ENCODE data around the gene CCDC106.

The CCDC106 gene

DNA sequence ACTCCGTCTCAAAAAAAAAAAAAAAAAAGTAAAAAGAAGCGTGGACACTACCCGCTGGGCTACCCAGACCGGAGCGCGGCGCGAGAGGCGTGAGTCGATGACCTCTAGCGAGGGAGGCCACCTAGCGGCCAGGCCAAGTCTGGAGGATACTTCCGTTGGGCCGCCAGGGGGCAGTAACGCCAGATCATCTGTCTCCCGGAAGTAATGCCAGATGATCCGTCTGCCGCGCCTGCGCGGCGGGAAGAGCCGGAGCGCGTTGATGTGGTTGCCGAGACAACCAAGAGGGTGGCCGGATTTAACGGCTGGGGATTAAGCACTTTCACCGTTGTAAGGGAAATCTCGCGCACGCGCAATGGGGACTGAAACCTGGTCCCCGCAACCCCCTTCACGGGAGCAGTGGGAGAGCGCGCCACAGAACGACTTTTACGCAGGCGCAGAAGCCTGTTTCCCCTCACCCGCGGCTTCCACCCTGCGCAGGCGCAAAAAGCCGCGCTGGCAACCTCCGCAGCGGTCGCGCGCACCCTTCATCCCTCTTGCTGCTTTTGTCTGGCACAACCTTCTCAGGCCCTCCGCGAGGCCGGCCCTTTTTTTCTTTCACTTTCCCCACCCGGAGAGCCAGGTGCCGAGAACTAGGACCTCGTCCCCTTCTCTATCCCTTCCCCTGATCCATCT lies 5.8 kb downstream of the CCDC106 start:
- DNase-seq = peak; percentile 95

DNA sequence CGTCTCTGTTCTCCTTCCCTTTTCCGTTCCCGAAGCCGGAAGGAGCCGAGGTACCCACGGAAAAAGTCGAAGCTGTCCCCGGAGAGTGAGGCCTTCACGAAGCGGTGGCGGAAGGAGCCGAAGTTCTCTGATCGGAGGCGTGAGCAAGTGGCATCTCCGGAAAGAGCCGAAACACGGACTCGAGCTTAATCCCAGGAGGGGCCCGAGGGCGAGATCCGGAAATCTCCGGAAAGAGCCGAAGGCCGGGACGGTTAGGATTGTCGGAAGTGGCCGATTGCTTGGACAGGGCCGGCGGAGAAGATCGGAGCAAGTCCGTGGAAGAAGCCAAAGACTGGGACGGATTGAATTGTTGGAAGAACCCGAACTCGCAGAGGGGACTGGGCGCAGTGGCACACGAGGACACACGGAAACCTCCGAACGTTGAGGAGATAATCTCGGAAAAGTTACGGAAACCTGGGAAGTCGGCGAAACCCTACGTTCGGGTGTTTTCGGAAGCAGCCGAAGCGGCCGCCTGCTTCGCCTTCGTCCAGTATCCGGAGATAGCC lies 6.4 kb downstream of the CCDC106 start:
- peak; percentile 99 for DNase-seq

DNA sequence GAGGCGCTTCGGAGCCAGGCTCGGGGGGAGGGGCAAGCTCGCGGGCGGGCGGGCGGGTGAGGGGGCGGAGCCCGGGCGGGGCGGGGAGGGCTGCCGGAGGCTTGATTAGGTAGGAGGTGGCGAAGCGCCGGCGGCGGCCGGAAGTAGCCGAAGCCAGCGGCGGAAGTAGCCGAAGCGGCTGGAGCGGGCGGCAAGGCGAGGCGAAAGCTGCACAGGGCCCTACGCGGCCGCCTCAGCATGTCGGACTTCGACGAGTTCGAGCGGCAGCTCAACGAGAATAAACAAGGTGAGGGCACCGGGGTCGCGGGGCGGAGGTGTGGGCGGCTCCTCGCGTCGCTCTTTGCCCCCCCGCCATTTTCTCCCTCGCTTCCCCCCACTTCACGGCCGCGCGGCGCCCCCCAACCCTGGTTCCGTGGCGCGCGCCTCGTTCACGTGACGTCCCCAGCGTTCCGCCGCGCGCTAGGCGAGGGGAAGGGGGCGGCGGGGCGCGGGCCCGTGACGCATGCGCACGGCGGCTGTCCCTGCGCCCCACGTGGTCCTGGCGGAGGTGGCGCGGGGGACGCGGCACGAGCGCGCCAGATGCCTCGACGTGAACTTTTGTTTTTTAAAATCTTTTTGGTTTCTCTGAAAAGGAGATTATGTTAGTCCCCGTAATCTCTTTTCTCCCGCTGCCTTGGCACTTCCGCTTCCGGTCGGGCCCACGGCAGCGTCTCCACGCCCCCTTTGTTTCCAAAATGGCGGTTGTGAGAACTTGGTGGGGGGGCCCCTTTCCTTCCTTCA lies 7.0 kb downstream of the CCDC106 start, which contains the start of gene U2AF2:
Gene U2AF2 (plus strand): TSS at position 168 of the 780 bp plus-strand sequence. CDS start 70 bp downstream, at position 238.
- DNase-seq = peak; percentile 35

DNA sequence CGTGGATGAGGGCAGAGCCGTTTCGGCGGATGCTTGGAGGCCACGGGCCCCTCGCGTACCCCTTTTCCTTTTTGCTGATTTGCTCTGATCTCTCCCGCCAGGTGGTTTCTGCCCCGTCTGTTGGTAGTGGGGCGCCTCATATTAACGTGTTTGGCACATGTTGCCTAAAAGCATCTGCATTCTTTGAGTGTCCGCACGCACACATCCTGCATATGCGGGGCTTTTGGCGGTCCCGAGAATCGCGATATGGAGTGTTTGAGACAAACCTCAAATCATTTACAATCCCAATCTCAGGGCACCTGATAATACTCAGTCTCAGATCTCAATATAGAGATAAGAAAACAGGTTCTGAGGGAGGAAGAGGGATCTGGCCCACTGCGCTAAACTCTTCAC lies 7.6 kb downstream of the CCDC106 start:
- no peak for DNase-seq

DNA sequence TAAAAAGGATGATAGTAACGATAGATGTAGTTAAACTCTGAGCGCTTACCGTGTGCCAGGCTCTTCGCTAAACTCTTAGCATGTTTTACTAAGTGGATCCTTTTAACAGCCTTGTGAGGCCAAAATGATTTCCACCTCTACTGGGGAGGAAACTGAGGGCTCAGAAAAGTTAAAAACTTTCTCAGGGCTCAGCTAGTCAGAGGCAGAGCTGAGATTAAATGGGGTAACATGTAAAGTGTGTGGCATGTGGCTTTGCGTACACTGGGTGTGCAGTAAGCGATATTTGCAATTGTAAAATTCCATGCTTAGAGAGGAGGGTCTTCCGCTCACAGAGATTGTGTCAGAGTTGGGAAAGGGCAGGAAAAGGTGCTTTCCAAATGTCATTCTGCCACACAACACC lies 8.5 kb downstream of the CCDC106 start:
- DNase-seq = no peak

DNA sequence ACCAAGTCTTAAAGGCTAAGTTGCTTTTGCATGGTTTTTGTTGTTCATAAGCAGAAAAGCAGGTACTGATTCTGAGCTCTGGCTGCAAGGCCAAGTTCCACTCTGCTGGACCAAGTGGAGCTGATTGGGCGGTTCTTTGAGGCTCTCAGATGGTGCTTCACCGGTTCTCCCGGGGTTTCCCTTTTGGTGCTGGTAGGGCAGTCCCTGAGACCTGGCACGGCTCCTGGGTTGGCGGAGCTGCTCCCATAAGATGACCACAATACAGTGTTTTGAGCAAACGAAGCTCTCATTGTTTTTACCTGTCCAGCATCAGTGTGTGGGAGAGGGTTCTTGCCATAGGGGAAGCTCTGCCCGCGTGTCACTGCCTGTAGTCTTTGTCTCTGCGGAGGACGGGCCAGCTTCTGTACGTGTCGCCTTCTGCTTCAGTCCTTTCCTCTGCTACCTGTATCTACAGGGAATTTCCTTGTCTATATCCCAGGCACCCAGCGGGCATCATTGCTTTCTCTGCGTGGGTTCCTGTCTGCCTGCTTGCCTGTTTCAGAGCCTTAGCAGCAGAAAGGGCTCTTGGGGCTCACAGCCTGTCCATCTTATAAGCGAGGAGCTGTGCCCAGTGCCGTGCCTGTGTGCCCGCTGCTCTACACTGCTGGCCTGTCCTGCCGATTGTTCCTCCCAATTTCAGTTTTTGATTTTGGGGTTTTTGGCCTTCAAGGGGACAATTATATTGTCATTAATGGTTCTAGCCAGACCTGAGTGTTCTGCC lies 9.2 kb downstream of the CCDC106 start:
- no peak for DNase-seq

DNA sequence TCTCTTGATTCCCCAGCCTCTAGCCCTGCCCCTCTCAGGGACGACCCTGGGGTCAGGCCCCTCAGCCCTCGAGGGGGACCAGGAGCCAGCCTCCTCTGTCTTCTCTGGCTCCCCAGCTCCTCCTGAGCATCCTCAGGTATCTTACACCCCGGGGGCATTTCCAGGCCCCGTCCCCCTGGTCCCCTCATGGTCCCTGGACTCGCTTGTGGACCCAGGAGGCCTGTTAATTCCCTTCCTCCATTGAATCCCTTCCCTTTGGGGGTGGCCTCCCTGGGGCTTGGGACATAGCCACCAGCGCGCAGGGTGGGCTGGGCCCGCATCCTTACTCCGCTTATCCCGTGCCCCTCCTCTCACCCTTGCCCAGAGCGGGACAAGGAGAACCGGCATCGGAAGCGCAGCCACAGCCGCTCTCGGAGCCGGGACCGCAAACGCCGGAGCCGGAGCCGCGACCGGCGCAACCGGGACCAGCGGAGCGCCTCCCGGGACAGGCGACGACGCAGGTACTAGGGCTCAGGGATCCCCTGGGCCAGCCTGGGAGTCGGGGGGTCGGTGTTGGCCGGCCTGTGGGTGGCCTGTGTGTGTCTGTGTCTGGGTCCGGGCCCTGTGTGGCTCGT lies 10.9 kb downstream of the CCDC106 start:
- DNase-seq = no peak

DNA sequence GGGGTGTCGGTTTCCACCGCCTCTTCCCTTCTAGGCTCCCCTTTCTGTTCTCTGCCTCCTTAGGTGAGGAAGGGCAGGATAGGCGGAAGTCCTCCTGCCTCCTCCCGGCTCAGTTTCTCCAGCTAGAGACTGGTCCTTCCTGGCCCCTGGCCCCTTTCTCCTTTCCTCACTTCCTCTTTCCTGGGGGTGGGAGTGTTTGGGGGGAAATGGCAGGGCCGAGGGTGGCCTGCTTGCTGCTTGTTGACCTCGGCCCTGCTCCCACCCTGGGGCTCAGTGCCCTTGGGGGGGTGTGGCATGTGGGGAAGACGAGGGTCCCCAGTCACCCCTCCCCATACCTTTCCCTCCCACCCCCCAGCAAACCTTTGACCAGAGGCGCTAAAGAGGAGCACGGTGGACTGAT lies 11.8 kb downstream of the CCDC106 start:
- no peak for DNase-seq

DNA sequence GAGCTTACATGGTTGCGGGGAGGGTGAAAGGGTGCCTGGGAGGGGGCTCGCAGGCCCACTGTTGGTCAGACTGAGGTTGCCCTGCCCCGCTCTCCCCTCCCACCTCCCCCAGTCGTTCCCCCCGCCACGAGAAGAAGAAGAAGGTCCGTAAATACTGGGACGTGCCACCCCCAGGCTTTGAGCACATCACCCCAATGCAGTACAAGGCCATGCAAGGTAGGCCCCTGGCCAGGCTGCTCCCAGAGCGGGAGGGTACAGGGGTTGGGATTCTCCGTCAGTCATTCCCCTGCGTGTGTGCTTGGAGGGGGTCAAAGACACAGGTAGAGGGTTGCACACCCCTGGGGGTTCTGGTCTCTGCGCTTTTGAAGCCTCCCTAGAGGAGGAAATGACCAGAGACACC lies 12.4 kb downstream of the CCDC106 start:
- DNase-seq = no peak

DNA sequence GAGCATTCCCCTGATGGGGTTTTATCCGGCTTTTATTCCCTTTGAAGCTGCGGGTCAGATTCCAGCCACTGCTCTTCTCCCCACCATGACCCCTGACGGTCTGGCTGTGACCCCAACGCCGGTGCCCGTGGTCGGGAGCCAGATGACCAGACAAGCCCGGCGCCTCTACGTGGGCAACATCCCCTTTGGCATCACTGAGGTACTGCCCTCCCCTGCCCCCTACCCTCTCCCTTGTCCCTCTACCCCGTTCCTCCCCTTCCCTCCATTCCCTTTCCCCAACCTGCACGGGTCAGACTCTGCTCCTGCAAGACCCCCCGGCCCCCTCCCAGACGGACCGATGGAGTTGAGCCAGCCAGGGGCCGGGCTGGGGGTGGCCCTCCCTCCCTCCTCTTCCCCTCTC lies 13.0 kb downstream of the CCDC106 start:
- no peak for DNase-seq

DNA sequence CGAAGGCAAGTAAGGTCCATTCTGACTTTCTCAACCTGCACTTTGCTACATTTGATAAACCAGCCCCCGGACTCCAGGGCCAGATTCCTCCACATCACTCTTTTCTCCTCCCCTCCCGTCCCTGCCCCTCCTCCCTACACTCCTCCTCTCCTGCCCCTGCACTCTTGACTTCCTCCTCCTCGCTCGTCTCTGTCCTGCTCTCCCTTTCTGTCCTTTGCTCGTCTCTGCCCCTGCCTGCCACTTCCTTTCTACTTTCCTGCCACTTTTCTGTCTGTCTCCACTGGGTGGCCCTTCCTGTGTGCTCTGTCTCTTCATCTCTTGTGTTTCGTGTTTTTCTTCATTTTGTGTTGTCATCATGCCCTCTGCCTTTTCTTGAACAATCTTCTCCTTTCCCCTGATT lies 13.8 kb downstream of the CCDC106 start:
- no peak for DNase-seq

DNA sequence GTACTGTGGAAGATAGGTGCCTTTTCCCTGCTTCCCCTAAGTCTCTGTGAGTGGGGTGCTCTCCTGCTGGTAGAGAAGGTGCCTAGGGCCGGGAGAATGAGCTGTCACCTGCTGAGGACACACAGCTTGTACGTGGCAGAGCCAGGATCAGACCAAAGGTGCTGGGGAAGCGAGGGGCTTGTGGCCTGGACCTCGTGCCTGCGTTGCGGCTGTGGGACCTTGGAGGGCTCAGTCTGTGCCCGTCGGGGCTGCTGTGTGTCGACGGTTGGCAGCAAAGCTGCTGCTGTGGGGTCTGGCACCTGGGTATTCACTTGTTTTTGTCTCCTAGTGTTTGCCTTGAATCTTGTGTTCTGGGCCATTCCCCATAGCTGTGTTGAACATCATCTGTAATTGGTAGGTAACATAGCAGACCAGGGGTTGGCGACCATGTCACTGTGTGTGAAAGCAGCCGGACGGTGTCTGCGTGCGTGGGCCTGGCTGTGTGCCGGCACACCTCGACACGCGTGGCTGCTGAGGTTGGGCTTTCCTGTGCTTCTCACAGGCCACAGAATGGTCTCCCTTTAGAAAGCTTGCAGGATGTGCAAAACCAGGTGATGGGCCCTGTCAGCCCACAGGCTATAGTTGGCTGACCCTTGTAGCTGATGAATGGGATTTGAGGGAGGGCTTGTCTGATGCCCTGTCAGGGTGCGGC lies 16.0 kb downstream of the CCDC106 start:
- DNase-seq = no peak

DNA sequence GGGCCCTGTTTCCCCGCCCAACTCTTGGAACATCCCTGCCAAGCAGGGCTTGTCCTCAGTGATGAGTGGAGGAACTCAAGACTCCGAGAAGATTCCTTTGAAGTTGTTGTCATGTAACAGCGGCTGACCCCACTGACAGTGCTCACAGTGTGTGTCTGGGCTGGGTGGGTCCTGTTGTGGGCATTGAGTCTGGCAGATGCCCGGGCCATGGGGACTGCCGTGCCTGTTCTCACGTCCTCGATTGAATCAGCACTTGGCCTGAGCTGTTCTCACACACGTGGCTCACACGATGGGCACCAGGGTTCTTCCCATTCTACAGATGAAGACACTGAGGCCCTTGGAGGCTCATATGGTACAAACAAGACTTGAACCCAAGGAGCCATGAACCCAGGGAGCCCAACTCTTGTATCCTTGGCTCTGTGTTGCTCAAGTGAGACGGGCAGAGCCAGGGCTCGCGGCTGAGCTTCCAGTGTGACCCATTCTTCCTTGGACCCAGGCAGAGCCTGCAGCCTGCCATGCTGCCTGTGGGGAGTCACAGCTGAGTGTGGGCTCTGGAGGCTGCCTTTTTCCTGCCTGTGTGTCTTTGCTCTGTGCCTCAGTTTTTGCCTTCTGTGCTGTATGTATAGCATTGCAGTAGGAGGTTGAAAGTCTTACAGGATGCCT lies 18.5 kb downstream of the CCDC106 start:
- no peak for DNase-seq

DNA sequence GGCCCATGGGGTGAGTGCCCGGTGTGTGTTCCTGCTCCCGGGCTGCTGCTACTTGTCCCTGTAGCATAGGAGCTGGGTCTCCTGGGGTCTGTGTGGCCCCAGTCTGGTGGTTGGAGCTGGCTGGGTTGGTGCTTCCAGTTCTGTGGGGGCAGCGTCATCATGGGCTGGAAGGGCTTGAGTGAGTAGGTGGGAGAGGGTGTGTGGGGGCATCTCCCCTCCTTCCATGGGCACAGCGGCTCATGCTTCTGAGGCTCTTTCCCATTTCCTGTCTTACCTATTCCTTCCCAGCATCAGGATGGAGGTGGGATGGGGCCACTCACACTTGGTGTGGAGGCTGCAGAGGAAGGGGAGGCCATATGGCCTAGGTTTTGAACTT lies 19.0 kb downstream of the CCDC106 start:
- DNase-seq = no peak

DNA sequence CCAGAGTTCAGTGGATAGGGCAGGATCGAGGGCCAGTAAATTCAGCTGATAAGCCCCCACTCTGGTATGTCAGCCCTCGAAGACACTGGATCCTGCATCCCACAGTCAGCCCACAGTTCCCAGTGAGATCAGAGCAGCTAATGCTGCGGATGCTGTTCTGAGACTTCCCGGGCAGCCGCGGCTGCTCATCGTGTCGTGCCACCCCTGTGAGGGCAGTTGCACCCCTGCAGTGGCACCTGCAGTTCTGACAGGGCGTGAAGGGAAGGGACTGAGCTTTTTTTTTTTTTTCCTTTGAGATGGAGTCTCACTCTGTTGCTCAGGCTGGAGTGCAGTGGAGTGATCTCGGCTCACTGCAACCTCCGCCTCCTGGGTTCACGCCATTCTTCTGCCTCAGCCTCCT lies 19.5 kb downstream of the CCDC106 start:
- DNase-seq = no peak

DNA sequence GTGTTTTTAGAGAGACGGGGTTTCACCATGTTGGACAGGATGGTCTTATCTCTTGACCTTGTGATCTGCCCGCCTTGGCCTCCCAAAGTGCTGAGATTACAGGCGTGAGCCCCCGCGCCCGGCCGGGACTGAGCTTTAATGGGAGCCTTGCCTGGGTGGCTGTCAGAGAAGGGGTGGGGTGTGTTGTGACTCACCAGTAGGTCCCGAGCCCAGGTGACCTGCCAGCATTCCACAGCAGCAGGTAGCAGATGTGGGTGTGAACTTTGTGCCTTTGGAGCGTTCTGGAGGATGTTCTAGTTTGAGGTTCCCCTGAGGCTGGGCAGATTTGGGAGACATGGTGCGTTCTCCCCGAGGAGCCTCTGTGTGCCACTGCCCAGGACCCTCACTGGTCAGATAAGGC lies 19.9 kb downstream of the CCDC106 start:
- DNase-seq = no peak

DNA sequence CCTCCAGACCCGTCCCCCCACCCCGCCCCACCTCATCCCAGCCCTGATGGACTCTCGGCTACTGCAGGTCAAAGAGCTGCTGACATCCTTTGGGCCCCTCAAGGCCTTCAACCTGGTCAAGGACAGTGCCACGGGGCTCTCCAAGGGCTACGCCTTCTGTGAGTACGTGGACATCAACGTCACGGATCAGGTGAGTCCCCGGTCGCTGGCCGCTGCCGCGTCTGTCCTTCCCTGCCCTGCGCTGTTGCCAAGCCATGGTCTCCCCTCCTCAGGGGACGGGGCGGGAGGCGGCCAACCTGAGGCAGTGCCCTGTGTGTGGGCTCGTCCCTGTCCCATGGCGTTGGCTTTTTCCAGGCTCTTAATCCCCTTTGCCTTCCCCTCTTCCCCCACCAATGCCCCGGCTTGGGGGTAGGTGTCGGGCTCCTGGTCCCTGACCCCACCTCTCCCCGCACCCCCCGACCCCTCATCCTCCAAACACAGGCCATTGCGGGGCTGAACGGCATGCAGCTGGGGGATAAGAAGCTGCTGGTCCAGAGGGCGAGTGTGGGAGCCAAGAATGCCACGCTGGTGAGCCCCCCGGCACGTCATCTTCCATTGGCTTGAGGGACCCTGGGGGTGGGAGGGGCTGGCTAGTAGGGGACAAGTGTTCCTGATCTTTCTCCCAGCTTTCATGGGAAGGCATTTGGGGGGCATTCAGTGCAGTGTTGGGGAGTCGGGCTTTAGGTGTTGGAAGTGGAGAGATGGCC lies 20.8 kb downstream of the CCDC106 start:
- no peak for DNase-seq

DNA sequence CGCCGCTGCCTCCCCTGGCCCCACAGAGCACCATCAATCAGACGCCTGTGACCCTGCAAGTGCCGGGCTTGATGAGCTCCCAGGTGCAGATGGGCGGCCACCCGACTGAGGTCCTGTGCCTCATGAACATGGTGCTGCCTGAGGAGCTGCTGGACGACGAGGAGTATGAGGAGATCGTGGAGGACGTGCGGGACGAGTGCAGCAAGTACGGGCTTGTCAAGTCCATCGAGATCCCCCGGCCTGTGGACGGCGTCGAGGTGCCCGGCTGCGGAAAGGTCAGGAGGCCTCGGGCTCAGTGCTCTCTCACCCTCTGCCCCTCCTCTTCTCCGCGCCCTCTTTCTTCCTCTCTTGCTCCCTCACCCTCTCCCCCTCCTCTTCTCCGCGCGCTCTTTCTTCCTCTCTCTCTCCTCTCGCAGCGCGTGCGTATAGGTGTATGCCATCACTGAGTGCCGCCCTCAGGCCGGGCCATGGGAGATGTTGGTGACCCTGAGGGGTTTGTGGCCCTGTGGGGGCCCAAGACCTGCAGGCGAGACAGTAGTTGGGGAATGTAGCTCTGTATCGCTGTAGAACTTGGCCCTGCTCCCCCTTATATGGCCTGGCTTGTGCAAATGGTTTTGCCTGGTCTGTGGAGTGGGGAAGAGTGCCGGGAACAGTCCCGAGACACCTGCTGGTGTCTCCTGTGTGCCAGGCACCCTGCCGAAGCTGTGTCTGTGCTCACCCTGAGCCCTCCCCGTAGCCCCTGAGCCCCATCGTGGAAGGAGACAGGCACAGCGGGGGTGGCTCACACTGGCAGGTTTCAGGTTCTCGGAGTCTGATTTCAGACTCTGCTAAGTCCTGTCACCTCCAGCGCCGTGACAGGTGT lies 21.6 kb downstream of the CCDC106 start:
- no peak for DNase-seq

DNA sequence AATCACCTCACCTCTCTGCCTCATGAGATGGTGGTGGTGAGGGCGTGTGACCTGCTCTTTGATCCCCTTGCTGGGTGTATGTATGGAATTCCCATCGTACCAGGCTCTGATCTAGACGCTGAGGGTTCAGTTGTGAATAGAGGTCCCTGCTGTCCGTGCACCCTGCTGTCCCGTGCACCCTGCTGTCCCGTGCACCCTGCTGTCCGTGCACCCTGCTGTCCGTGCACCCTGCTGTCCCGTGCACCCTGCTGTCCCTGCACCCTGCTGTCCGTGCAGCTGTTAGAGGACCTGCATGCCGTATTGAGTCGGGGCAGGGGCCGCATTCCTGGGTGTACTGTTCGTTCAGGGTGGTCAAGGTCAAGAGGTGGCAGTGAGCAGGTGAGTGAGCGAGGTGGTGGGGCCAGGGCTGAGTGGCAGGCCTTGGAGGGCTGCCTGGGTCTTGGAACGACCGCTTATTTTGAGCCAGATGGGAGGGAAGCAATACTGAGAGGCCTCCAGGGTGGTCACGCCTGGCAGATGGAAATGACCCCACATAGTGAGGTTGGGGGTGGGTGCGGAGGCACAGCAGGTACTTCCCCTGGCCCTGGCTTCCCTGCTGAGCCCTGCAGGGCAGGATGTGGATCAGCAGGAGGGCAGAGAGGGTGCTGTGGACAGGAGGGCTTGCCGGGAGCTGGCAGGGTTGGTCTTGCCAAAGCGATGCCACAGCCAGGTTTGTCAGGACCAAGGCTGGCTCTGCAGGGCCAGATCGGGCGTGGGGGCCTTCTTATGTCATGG lies 22.5 kb downstream of the CCDC106 start:
- DNase-seq = no peak

DNA sequence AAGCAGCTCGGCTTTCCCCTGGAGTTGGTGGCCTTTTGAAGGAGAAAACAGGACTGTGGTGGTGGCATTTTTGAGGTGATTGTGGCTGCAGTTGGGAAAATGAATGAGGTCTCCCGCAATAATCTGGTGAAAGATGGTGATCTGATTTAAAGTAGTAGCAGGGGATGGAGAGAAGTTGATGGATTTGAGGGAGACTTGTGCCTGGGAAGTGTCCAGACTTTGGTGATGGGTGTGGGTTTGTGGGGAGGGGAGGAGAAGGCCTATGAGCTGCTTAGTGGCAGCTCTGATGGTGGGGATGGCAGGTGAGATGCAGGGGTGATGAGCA lies 23.0 kb downstream of the CCDC106 start:
- DNase-seq = no peak

Measured in DMS153 (cell line).